ENCODE data around the gene SIK3.
A peak's percentile ranks its signal among the peaks of the same experiment; 100 is the strongest.
"Not testable (repeated sequence)": the region's sequence is repeated elsewhere in the genome, so short reads cannot be mapped to it uniquely, and the experiment has no call there.

SIK3 gene

DNA sequence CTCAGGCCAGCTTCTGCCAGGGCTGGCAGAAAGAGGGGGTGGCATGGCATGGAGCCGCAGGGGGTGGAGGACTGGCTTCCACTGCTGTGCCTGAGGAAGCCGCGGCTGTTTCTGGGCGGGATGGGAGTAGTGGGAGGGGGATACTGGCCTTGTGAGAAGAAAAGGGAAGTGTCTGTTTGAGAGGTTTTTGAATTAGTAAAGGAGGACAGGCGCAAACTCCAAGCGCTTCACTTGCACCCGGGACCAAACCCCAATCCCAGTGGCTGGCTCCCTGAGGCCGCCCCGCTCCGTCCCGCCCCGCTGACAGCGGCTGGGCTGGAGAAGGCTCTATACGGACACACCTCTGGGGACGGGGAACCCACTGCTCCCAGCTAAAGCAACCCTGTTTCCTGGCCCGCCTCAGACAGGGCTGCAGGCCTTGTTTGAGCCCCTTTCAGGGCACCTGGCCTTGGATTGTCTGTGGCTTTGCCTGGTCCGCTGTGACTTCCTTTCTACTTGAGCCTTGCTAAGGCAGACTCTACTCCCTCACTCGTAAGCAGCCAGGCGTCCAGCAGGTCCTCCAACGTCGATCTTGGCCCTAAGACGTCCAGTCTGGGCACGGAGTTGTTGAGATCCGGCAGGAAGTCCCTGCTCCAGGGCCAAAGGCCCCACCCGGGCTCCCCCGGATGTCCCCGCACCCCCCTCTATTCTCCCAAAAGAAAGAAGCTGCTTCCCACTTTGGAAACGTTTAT lies 263.0 kb downstream of the SIK3 start:
- peak; percentile 55 to 76 for DNase-seq

DNA sequence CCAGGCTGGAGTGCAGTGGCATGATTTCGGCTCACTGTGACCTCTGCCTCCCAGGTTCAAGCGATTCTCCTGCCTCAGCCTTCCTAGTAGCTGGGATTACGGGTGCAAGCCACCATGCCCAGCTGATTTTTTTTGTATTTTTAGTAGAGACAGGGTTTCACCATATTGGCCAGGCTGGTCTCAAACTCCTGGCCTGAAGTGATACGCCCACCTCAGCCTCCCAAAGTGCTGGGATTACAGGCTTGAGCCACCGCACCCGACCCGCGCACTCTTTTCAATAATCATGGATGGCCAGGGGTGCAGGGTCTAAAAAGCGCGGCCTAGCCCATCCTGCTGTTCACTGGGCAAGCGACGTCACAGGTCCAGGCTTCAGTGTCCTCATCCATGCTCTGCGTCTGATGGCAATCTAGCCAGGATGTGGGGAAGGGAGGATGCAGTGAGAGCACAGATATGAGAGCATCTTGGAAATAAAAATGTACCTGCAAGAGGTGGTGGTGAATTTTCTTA lies 263.6 kb downstream of the SIK3 start:
- DNase-seq = not testable (repeated sequence)

DNA sequence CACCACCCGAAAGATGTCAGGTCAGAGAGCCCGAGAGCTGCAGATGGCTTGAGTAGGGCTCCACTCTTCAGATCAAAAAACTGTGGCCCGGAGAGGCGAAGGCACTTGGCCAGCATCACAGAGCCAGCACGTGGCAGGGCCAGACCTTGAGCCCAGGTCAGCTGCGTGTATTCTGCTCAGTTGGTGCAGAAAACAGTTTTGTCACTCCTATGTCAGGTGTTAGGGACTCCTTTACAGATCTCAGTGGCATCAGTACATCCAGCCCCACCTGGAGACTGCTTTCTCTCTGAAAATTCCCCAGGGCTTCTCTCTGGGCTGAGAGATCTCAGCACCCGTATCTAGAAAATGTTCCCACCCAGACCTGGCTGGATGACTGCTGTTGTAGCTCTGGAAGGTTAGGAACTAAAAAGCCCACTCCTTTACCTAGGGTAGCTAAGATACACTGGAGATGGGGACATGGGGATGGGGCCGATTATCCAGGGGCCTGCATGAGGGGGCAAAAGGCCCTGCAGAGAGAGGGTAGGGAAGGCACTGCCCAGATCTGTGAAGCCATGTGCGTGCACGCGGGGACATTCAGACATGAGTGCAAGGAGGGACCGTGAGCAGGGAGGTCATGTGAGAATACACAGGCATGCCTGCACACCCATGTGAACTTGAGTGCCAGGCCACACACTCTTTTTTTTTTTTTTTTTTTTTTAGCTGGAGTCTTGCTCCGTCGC lies 264.3 kb downstream of the SIK3 start:
- no peak for DNase-seq

DNA sequence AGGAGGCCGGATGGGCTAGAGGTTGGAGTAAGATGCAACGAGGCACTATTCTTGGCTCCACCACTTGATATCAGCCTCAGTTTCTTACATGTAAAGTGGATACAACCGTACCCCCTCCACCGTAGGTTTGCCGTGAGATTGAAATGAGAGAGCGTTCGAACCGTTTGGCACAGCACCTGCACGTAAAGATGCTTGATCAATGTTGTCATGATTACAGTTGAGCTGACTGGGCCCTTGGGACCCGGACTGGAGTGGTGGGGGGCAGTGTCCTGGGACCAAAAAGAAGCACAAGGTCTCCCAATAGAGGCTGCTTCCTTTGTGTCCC lies 264.8 kb downstream of the SIK3 start:
- no peak for DNase-seq

DNA sequence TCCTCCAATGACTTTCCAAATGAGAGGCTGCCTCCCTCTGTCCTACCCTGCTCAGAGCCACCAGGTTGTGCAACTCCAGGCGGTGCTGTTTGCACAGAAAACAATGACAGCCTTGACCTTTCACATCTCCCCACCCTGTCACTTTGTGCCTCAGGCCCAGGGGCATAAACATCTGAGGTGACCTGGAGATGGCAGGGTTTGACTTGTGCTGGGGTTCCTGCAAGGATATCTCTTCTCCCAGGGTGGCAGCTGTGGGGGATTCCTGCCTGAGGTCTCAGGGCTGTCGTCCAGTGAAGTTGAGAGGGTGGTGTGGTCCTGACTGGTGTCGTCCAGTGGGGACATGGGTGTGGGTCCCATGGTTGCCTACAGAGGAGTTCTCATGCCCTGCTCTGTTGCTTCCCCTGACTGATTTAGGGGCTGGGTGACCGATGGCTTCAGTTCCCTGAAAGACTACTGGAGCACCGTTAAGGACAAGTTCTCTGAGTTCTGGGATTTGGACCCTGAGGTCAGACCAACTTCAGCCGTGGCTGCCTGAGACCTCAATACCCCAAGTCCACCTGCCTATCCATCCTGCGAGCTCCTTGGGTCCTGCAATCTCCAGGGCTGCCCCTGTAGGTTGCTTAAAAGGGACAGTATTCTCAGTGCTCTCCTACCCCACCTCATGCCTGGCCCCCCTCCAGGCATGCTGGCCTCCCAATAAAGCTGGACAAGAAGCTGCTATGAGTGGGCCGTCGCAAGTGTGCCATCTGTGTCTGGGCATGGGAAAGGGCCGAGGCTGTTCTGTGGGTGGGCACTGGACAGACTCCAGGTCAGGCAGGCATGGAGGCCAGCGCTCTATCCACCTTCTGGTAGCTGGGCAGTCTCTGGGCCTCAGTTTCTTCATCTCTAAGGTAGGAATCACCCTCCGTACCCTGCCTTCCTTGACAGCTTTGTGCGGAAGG lies 265.6 kb downstream of the SIK3 start:
- DNase-seq = no peak

DNA sequence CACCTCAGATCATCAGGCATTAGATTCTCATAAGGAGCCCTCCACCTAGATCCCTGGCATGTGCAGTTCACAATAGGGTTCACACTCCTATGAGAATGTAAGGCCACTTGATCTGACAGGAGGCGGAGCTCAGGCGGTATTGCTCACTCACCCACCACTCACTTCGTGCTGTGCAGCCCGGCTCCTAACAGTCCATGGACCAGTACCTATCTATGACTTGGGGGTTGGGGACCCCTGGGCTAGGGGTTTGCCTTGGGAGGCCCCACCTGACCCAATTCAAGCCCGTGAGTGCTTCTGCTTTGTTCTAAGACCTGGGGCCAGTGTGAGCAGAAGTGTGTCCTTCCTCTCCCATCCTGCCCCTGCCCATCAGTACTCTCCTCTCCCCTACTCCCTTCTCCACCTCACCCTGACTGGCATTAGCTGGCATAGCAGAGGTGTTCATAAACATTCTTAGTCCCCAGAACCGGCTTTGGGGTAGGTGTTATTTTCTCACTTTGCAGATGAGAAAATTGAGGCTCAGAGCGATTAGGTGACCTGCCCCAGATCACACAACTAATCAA lies 266.4 kb downstream of the SIK3 start:
- no peak for DNase-seq

DNA sequence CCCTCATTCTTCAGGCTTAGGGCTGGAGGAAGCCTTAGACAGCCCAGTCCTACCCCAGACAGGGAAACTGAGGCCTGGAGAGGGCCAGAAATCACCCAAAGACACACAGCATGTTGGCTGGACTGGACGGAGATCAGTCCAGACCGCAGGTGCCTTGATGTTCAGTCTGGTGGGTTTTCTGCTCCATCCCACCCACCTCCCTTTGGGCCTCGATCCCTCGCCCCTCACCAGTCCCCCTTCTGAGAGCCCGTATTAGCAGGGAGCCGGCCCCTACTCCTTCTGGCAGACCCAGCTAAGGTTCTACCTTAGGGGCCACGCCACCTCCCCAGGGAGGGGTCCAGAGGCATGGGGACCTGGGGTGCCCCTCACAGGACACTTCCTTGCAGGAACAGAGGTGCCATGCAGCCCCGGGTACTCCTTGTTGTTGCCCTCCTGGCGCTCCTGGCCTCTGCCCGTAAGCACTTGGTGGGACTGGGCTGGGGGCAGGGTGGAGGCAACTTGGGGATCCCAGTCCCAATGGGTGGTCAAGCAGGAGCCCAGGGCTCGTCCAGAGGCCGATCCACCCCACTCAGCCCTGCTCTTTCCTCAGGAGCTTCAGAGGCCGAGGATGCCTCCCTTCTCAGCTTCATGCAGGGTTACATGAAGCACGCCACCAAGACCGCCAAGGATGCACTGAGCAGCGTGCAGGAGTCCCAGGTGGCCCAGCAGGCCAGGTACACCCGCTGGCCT lies 267.9 kb downstream of the SIK3 start:
- DNase-seq = no peak

DNA sequence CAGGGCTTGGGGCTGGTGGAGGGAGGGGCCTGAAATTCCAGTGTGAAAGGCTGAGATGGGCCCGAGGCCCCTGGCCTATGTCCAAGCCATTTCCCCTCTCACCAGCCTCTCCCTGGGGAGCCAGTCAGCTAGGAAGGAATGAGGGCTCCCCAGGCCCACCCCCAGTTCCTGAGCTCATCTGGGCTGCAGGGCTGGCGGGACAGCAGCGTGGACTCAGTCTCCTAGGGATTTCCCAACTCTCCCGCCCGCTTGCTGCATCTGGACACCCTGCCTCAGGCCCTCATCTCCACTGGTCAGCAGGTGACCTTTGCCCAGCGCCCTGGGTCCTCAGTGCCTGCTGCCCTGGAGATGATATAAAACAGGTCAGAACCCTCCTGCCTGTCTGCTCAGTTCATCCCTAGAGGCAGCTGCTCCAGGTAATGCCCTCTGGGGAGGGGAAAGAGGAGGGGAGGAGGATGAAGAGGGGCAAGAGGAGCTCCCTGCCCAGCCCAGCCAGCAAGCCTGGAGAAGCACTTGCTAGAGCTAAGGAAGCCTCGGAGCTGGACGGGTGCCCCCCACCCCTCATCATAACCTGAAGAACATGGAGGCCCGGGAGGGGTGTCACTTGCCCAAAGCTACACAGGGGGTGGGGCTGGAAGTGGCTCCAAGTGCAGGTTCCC lies 268.6 kb downstream of the SIK3 start, which contains the start of gene APOC3:
TSS of gene APOC3 (plus strand) at position 383 of the 659 bp plus-strand sequence. CDS start 676 bp downstream, outside the sequence.
- DNase-seq = no peak

DNA sequence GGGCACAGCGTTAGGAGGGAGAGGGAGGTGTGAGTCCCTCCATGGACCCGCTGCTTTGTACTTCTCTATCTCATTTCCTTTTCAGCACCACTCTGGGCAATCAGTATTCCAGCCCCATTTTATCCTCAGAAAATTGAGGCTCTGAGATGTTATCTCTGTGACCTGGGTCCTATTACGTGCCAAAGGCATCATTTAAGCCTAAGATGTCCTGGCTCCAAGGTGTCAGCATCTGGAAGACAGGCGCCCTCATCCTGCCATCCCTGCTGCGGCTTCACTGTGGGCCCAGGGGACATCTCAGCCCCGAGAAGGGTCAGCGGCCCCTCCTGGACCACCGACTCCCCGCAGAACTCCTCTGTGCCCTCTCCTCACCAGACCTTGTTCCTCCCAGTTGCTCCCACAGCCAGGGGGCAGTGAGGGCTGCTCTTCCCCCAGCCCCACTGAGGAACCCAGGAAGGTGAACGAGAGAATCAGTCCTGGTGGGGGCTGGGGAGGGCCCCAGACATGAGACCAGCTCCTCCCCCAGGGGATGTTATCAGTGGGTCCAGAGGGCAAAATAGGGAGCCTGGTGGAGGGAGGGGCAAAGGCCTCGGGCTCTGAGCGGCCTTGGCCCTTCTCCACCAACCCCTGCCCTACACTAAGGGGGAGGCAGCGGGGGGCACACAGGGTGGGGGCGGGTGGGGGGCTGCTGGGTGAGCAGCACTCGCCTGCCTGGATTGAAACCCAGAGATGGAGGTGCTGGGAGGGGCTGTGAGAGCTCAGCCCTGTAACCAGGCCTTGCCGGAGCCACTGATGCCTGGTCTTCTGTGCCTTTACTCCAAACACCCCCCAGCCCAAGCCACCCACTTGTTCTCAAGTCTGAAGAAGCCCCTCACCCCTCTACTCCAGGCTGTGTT lies 269.4 kb downstream of the SIK3 start:
- DNase-seq = no peak

DNA sequence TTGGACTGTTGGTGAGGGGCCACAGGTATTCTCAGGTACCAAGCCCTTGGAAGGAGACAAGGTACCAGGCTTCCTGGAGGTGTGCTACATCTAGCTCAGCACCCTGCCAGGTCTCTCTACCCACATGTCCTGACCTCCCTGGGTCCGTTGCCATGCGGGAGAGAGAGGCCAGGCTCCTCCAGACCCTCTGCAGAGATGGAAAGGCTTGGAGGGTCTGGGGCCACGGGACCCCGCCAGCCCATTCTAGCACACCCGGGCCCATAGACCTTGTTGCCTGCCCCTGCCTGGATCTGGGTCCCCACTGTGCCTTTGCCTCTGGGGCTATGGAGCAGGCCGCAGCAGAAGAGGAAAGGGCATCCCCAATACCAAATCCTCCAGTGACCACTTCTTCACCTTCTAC lies 270.8 kb downstream of the SIK3 start:
- DNase-seq = no peak

DNA sequence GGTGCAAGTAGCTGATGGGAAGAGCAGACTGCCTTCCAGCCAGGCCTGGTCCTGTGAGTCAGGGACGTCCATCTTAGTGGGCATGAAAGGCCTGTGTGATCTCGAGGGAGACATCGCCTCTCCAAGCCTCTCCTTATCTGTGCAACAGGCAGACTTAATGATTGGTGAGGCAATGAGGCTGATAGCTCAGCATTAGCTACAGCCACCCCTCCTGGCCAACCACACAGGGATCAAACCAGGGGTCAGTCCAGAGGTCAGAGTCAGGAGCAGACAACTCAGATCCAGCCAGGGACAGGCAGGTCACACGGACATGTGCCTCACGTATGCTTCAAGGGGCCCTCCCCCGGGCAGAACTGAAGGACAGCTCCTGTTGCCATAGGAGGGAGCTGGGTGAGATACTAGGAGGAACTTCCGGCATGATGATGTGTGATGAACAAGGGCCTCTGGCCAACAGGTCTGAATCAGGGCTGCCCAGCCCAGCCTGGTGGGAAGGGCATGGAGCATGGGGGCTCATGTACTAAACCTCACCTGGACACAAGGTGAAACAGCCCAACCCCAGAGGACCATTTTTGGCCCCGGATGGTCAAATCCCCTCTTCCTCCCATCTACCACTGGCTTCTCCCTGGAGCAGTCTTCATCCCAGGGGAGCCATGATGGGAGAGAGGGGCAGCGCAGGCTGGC lies 271.3 kb downstream of the SIK3 start:
- DNase-seq = no peak

DNA sequence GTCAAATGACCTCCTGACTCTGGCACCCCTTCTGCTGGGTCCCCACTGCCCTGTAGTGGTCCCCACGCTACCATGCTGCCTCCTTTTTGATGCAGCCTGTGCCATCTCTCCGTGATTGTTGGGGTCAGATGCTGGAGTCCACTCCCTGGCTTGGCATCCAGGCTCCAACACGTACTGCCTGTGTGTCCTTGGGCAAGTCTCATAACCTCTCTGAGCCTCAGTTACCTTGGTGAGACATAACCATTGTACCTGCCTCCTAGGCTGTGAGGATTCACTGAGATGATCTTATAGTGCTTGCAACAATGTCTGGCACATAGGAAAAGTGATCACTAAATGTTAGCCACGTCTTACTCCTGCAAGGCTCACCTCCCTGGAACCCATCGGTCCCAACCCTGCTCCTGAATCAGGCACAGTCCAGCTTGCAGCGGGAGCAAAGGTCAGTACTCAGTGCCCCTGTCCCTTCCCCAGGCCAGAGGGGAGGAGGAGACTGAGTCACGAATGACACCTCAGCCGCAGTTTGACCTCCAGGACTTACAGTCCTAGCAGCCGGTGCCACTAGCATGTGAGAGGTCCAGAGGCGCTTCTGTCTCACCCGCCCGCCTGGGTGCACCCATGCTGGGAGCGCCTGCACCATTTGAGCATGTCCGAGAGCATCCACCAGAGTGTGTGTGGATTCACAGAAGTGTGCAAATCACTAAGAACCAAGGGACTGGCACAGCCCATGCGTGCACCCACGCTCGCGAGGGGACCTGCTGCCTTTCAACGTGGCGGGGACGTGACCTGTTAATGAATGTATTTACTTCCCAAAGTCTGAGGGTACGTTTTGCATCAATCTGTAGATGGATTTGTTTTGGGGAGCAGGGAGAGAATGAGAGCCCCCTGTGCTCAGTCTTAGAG lies 272.1 kb downstream of the SIK3 start:
- no peak for DNase-seq

DNA sequence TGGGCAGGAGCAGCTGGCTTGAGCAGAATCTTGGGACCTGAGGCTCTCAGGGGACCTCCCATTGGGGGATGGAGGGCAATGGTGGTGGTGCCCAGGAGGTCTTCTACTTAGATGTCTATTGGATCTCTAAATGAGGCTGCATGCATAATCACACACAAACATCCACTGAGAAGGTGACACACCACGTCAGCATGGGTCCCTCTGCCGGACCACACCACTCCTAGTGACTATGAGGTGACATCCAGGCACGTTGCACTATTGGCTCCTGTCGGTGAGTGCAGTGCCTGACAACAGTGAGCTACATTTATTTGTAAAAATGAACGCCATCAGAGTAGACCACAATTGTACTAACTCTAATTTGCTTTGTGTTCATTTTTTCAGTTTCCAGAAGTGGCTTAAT lies 272.8 kb downstream of the SIK3 start:
- no peak for DNase-seq

DNA sequence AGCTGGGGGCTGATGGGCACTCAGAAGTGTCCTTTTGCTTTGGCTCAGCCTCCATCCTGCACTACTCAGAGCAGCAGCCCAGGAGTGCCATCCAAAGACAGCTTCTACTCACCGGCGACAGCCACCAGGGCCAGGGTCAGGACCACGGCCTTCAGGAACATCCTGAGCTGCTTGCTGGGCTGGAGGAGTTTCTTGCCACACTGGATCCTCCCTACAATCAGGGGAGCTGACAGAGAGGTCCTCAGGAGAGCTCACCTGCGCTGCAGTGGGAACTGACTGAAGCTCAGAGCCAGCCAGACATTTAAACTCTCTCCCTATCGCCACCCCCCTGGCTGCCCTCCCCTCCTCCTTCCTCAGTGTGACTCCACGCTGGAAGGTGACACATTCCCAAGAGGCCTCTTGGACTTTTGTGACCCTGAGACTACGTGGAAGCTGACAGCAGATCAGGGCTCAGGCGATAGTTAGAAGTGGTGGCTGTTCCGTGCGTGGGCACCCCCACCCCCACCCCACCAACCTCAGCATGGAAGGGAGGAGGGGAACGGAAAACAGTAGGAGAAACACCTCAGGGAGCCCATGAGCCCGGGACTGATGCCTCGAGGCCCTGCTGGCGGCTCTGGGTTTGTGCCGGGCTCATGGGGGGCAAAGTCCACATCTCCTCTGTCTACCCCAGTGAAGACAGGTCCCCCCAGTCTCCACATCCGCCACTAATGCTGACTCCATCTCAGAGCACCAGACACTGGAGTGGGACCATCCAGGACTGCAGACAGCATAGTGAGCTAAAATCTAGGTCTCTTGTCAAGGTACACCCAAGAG lies 275.0 kb downstream of the SIK3 start, which contains the start of gene APOA4:
TSS of gene APOA4 (minus strand) at position 274 of the 813 bp plus-strand sequence. CDS start at position 161, 113 bp downstream.
- DNase-seq = no peak

DNA sequence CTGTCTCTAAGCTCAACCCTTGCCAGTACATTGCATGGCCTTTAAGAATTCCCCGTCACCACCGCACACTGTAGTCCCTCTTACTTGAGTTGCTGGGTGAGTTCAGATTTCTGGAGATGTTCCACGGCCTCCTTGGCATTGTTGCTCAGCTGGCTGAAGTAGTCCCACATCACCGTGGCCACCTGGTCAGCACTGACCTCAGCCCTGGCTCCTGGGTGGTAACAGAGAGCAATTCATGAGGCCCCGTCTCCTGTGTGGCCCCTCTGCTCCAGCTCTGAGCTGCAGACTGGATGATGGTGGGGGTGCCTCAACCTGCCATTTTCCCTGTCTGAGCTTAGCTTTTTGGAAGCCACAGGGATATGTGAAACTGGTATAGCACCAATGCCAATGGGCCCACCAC lies 275.7 kb downstream of the SIK3 start:
- DNase-seq = no peak

DNA sequence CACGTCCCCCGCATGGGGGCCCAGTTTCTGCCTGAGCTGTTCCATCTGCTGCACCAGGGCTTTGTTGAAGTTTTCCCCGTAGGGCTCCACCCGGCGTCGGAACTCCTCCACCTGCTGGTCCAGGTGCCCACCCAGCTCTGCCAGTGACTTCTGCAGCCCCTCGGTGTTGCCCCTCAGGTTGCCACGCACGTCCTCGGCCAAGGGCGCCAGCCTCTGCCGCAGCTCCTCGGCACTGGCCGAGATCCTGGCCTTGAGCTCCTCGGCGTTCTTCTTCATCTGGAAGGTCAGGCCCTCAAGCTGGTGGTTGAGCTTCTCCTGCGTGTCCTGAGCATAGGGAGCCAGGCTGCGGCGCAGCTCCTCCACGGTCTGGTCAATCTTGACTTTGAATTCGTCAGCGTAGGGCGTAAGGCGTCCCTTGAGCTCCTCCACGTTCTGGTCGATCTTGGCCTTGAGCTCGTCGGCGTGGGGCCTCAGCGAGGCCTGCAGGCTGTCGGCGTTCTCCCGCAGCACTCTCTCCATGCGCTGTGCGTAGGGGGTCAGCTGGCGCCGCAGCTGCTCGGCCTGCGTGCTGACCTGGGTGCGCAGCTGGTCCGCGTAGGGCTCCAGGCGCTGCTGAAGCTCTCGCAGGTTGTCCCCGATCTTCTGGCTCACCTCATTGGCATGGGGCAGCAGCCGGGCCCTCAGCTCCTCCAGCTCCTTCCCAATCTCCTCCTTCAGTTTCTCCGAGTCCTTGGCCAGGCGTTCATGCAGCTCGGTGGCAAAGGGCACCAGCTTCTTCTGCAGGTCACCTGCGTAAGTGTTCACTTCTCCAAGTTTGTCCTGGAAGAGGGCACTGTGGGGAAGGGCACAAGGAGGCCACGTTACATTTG lies 276.9 kb downstream of the SIK3 start:
- DNase-seq = no peak

DNA sequence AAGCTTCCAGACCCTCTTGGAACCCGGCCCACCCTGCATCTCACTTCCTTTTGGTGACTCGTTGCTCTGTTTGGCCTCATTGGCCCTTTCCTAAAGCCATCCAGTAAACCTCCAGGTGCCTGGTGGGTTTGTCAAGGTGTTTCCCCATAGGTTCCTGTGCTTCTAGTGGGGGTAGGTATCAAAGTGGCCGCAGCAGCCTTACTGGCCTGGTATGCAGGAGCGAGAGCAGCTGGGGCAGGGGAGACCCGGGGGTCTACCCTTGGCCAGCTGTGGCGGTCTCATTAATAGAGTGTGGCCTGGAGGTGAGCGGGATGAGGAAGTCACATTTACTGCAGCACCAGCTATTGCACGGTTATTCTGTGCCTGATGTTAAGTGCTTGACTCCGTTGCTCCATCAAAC lies 279.2 kb downstream of the SIK3 start:
- no peak for DNase-seq

Data from bone marrow (tissue), 2 donors.